Erythroblast (primary cell): Measurements from ENCODE around the gene UBR3.

Experiments used
- GATA1 ChIP-seq: IDR thresholded peaks from 2 replicates; pipeline ENCODE4 v1.6.1; 2011; ENCODE audit warnings: low read depth, mild to moderate bottlenecking, control low read depth, low read length, moderate library complexity
- POLR2A ChIP-seq: IDR thresholded peaks from 2 replicates; pipeline ENCODE4 v1.6.1; 2011; ENCODE audit warnings: mild to moderate bottlenecking, low read length

GRCh38 chr2:169983506-169983905 is 156.3 kb downstream of the UBR3 start:
- TF ChIP-seq POLR2A (no peak), GATA1 (no peak)
